Spleen (tissue), 11 donors: ENCODE data around the gene RINL. TPM values are rescaled to one million over a fixed set of nuclear protein-coding genes. Genes with fewer than 3 reads are reported as not detected.
"Not testable (repeated sequence)": the region's sequence is repeated elsewhere in the genome, so short reads cannot be mapped to it uniquely, and the experiment has no call there.

Experiments
- DNase-seq: peaks from one replicate; pipeline ENCODE4 v3.0.0-alpha.2; 2020
- H3K27ac ChIP-seq, 8 donors: fragments of 200-600 bp; sonication (generic) in 7 of 8; 1 replicate in 4 of 8; 2 replicates in 4 of 8; pipeline versions ENCODE4 v1.5.0 to v1.8.0; 2016 to 2021; ENCODE audit warnings: inconsistent platforms in 4 of 8, mild to moderate bottlenecking in 4 of 8, moderate library complexity in 1 of 8
- H3K27me3 ChIP-seq, 7 donors: fragments of 200-600 bp; sonication (generic) in 6 of 7; replicated peaks in 1 of 7; 1 replicate in 4 of 7; 2 replicates in 3 of 7; pipeline versions ENCODE4 v1.5.0 to v1.8.0; 2016 to 2021; ENCODE audit warnings: inconsistent platforms in 3 of 7, mild to moderate bottlenecking in 1 of 7
- H3K36me3 ChIP-seq, 6 donors: fragments of 200-600 bp; sonication (generic) in 5 of 6; 1 replicate in 4 of 6; 2 replicates in 2 of 6; pipeline versions ENCODE4 v1.5.0 to v1.8.0; 2016 to 2021; ENCODE audit warnings: inconsistent platforms in 2 of 6
- H3K4me1 ChIP-seq, 6 donors: fragments of 200-600 bp; sonication (generic) in 5 of 6; 1 replicate in 3 of 6; 2 replicates in 3 of 6; pipeline versions ENCODE4 v1.5.0 to v1.8.0; 2016 to 2021; ENCODE audit warnings: inconsistent platforms in 3 of 6
- H3K4me3 ChIP-seq, 8 donors: fragments of 200-600 bp; sonication (generic) in 7 of 8; 1 replicate in 4 of 8; 2 replicates in 4 of 8; pipeline versions ENCODE4 v1.5.0 to v1.8.0; 2016 to 2021; ENCODE audit warnings: inconsistent platforms in 4 of 8, mild to moderate bottlenecking in 4 of 8, moderate library complexity in 2 of 8
- H3K9me3 ChIP-seq, 8 donors: fragments of 200-600 bp; sonication (generic) in 7 of 8; 1 replicate in 4 of 8; 2 replicates in 4 of 8; pipeline versions ENCODE4 v1.5.0 to v1.8.0; 2016 to 2021; ENCODE audit warnings: inconsistent platforms in 4 of 8
- CTCF ChIP-seq, 11 experiments: fragments of 200-600 bp in 7 of 11; fragments of 450-650 bp in 4 of 11; sonication (generic) in 4 of 11; IDR thresholded peaks in 8 of 11; conservative IDR thresholded peaks in 3 of 11; 1 replicate in 7 of 11; 2 replicates in 4 of 11; pipeline versions ENCODE4 v1.4.0 to v1.8.0; 2016 to 2021; ENCODE audit warnings: antibody characterized with exemption in 11 of 11, inconsistent platforms in 4 of 11, mild to moderate bottlenecking in 1 of 11
- POLR2A ChIP-seq, 3 donors: fragments of 450-650 bp; IDR thresholded peaks; one replicate each; pipeline ENCODE4 v1.5.1; 2017; ENCODE audit warnings: antibody characterized with exemption in 3 of 3, mild to moderate bottlenecking in 1 of 3
- POLR2AphosphoS5 ChIP-seq, 3 donors: sonication (generic); formaldehyde crosslinking; IDR thresholded peaks; one replicate each; pipeline ENCODE4 v1.5.1; 2017; ENCODE audit warnings: antibody characterized with exemption in 3 of 3
- WGBS, 5 donors: extraction: QIAGEN DNeasy Blood & Tissue Kit in 3 of 5; methylation state at CpG; one replicate each; pipeline versions ENCODE4 v1.1.5 to v1.1.7; 2013 to 2018; 5-methylcytosine and 5-hydroxymethylcytosine counted together
- intact Hi-C: fragments of 100-400 bp; cut with DNase I; formaldehyde crosslinking; loops from one replicate; pipeline ENCODE4 v1.15.0; 2023; ENCODE audit warnings: low total_unique reads
- polyA plus RNA-seq, 3 donors: library from polyadenylated mRNA; stranded (reverse); fragments of 200-250 nt; gene quantifications; one replicate each; pipeline ENCODE4 v1.2.1, GENCODE V29; 2013
- total RNA-seq, 7 donors: library from RNA; depleted of rRNA in 3 of 7; stranded (reverse); fragments of >200 nt in 3 of 7; fragmentation: NEBNext Ultra II Directional in 4 of 7; extraction: Animal tissue kit (Norgen Biotek cat#: 25700) in 4 of 7; gene quantifications; one replicate each; pipeline versions ENCODE4 v1.1.0 to v1.2.1, GENCODE V29; 2016 to 2021
- donor health status: healthy with polysubstance abuse.
- donor health status: DM: no; HTN: no; CAD: no; lungs with moderate emphysema.
- donor health status: DM: no; HTN: no; CAD: no.
- donor health status: Bipolar disorder and iron deficiency.
- donor health status: healthy.
- donor health status: DM: no; HTN: no; CAD: no.
- donor health status: DM: yes; HTN: yes; CAD: no.

The RINL gene
- total and polyA plus RNA-seq, 10 donors: 14.5 to 42.5 (median 27.0) TPM

GRCh38 chr19:38833092-38833425 lies 45.0 kb downstream of the RINL start:
- DNase-seq: no peak
- no peaks in the 10 kb centered on the region for H3K9me3 ChIP-seq
- H3K36me3 ChIP-seq: peaks cover 6 to 65% (median 49%) of the 10 kb centered on the region in 6 donors
- whole genome bisulfite sequencing, 5 donors: 87 to 94% (median 90%) methylated on average over 7 of the region's 7 CpGs
- H3K27me3 ChIP-seq: no peaks in the 10 kb centered on the region
- intact Hi-C loops: no loop called here
- peak overlapping the region in 7 of 8 donors; percentile 81 to 97 (median 90) for H3K27ac ChIP-seq
- H3K4me3 ChIP-seq: no peak overlapping the region
- peaks cover 24 to 69% (median 51%) of the 10 kb centered on the region in 6 donors for H3K4me1 ChIP-seq
- peak in 1 of 3 donors; percentile 2 for TF ChIP-seq POLR2AphosphoS5 (IDR thresholded peaks at IDR 0.05)
- TF ChIP-seq POLR2A (IDR thresholded peaks at IDR 0.05): no peak

- Histone ChIP-seq H3K36me3 (peaks cover 0 to 65% (median 37%) of the 10 kb centered on the region in 6 donors), H3K27ac (peak overlapping the region; percentile 81 to 97 (median 90)), H3K27me3 (no peaks in the 10 kb centered on the region), H3K4me3 (peak overlapping the region; percentile 42 to 80 (median 74)), H3K4me1 (peaks cover 24 to 71% (median 53%) of the 10 kb centered on the region in 6 donors), H3K9me3 (no peaks in the 10 kb centered on the region)
- TF ChIP-seq POLR2A (IDR thresholded peaks at IDR 0.05) (no peak), POLR2AphosphoS5 (IDR thresholded peaks at IDR 0.05) (no peak), CTCF (IDR thresholded peaks at IDR 0.05 in 8 of 11, conservative IDR thresholded peaks at IDR 0.05 in 3 of 11) (no peak)
- intact Hi-C loops: no loop called here
- WGBS, 5 donors: 1 to 6% (median 4%) methylated on average over 14 to 16 of the region's 16 CpGs
- peak; percentile 86 for DNase-seq
Measured at GRCh38 chr19:38831142-38831605, 46.9 kb downstream of the RINL start.

GRCh38 chr19:38830039-38830733 lies 47.9 kb downstream of the RINL start:
- Histone ChIP-seq H3K4me3 (peak overlapping the region in 5 of 8 donors; percentile 72 to 80 (median 76)), H3K4me1 (peaks cover 24 to 75% (median 60%) of the 10 kb centered on the region in 6 donors), H3K27ac (peak overlapping the region; percentile 48 to 97 (median 90)), H3K27me3 (no peaks in the 10 kb centered on the region), H3K9me3 (no peaks in the 10 kb centered on the region), H3K36me3 (peaks cover 0 to 65% (median 29%) of the 10 kb centered on the region in 6 donors)
- no peak for TF ChIP-seq POLR2AphosphoS5 (IDR thresholded peaks at IDR 0.05)
- no peak for TF ChIP-seq POLR2A (IDR thresholded peaks at IDR 0.05)
- TF ChIP-seq CTCF (IDR thresholded peaks at IDR 0.05 in 8 of 11, conservative IDR thresholded peaks at IDR 0.05 in 3 of 11): no peak
- intact Hi-C loops: no loop called here
- WGBS, 5 donors: 67 to 80% (median 69%) methylated on average over 4 of the region's 4 CpGs
- DNase-seq: no peak

- WGBS, 5 donors: 67 to 89% (median 87%) methylated on average over 7 of the region's 7 CpGs
- intact Hi-C loops: loop anchor here (10.0 kb wide), 1 partner anchor 54 kb away; the partner anchor contains the start of gene LGALS7
- not testable (repeated sequence) for DNase-seq, H3K4me3 ChIP-seq, H3K27me3 ChIP-seq, H3K9me3 ChIP-seq
- Histone ChIP-seq H3K36me3 (peaks cover 0 to 66% (median 26%) of the 10 kb centered on the region in 6 donors), H3K27ac (peak overlapping the region in 3 of 8 donors; percentile 90 to 94 (median 93)), H3K4me1 (peaks cover 24 to 81% (median 62%) of the 10 kb centered on the region in 6 donors)
Measured at GRCh38 chr19:38829203-38829602, 48.9 kb downstream of the RINL start.
